Measurements from ENCODE around the gene LPIN2. TPM values are rescaled to one million over a fixed set of nuclear protein-coding genes. Genes with fewer than 3 reads are reported as not detected.
"Not testable (repeated sequence)": the region's sequence is repeated elsewhere in the genome, so short reads cannot be mapped to it uniquely, and the experiment has no call there.

Gene LPIN2
- 40.3 TPM for total RNA-seq

GRCh38 chr18:3013024-3013804 is at the start of gene LPIN2:
Gene LPIN2, minus strand, starts transcription at chr18:3013144. Its CDS starts 52,304 bp downstream, at chr18:2960840.
- DNase-seq (ENCODE audit: low spot score) = peak; percentile 100
- peak; percentile 93 for ATAC-seq
- intact Hi-C loops (cut with DNase I) = no loop called here

- ATAC-seq (no peak), DNase-seq (ENCODE audit: low spot score) (no peak)
- intact Hi-C loops (cut with DNase I) = no loop called here
Measured at GRCh38 chr18:3061581-3062312, 48.8 kb upstream of the LPIN2 start.

- DNase-seq (ENCODE audit: low spot score) (no peak), ATAC-seq (no peak)
- intact Hi-C loops (cut with DNase I) = no loop called here
Measured at GRCh38 chr18:3060667-3061580, 48.0 kb upstream of the LPIN2 start.

GRCh38 chr18:3059272-3059671 is 46.3 kb upstream of the LPIN2 start:
- ATAC-seq = peak; percentile 31
- intact Hi-C loops (cut with DNase I) = no loop called here
- no peak for DNase-seq (ENCODE audit: low spot score)

GRCh38 chr18:3058328-3059191 is 45.6 kb upstream of the LPIN2 start:
- no peak for DNase-seq (ENCODE audit: low spot score)
- intact Hi-C loops (cut with DNase I) = no loop called here
- no peak for ATAC-seq

- intact Hi-C loops (cut with DNase I) = no loop called here
- DNase-seq (ENCODE audit: low spot score) (no peak), ATAC-seq (no peak)
Measured at GRCh38 chr18:3057526-3057925, 44.6 kb upstream of the LPIN2 start.

GRCh38 chr18:3056311-3056710 is 43.4 kb upstream of the LPIN2 start:
- intact Hi-C loops (cut with DNase I) = no loop called here
- ATAC-seq (no peak), DNase-seq (ENCODE audit: low spot score) (no peak)

- DNase-seq (ENCODE audit: low spot score) = no peak
- no peak for ATAC-seq
- intact Hi-C loops (cut with DNase I) = no loop called here
Measured at GRCh38 chr18:3055816-3056215, 42.9 kb upstream of the LPIN2 start.

- ATAC-seq (no peak), DNase-seq (ENCODE audit: low spot score) (no peak)
- intact Hi-C loops (cut with DNase I) = no loop called here
Measured at GRCh38 chr18:3055186-3055728, 42.3 kb upstream of the LPIN2 start.

GRCh38 chr18:3054780-3055179 is 41.8 kb upstream of the LPIN2 start:
- ATAC-seq (no peak), DNase-seq (ENCODE audit: low spot score) (no peak)
- intact Hi-C loops (cut with DNase I) = no loop called here

- intact Hi-C loops (cut with DNase I) = no loop called here
Measured at GRCh38 chr18:3054214-3054613, 41.3 kb upstream of the LPIN2 start.

GRCh38 chr18:3053081-3053480 is 40.1 kb upstream of the LPIN2 start:
- no peak for DNase-seq (ENCODE audit: low spot score)
- no peak for ATAC-seq
- intact Hi-C loops (cut with DNase I) = no loop called here

More at GRCh38 chr18:3054214-3054613, 41.3 kb upstream of the LPIN2 start:
- ATAC-seq = no peak
- no peak for DNase-seq (ENCODE audit: low spot score)

GRCh38 chr18:3052411-3052758 is 39.4 kb upstream of the LPIN2 start:
- ATAC-seq (no peak), DNase-seq (ENCODE audit: low spot score) (no peak)
- intact Hi-C loops (cut with DNase I) = no loop called here

GRCh38 chr18:3051718-3052410 is 38.9 kb upstream of the LPIN2 start:
- intact Hi-C loops (cut with DNase I) = no loop called here
- DNase-seq (ENCODE audit: low spot score) (no peak), ATAC-seq (no peak)

- ATAC-seq; intact Hi-C loops (cut with DNase I); DNase-seq (ENCODE audit: low spot score): not testable (repeated sequence)
Measured at GRCh38 chr18:3049897-3050454, 37.0 kb upstream of the LPIN2 start.

- DNase-seq (ENCODE audit: low spot score) (no peak), ATAC-seq (no peak)
- intact Hi-C loops (cut with DNase I) = no loop called here
Measured at GRCh38 chr18:3048820-3049349, 35.9 kb upstream of the LPIN2 start.

GRCh38 chr18:3048121-3048520 is 35.2 kb upstream of the LPIN2 start:
- no peak for ATAC-seq
- DNase-seq (ENCODE audit: low spot score) = no peak
- intact Hi-C loops (cut with DNase I) = no loop called here

All from sciatic nerve (tissue), 2 donors.